Dendritic cell treated with granulocyte-macrophage colony-stimulating factor and Interleukin-4, amounts not matched to agents 40 ng/mL and 50 ng/mL, for 4 days (primary cell): Measurements from ENCODE around the gene SLC45A3.

Experiments used
- H3K27ac Mint-ChIP-seq: one replicate; pipeline ENCODE4 v1.8.0; 2022; ENCODE audit warnings: mild to moderate bottlenecking, mixed read lengths
- H3K27me3 Mint-ChIP-seq: one replicate; pipeline ENCODE4 v1.8.0; 2022; ENCODE audit warnings: mild to moderate bottlenecking, mixed read lengths
- H3K36me3 Mint-ChIP-seq: one replicate; pipeline ENCODE4 v1.8.0; 2022; ENCODE audit warnings: low read depth, mixed read lengths
- H3K4me1 Mint-ChIP-seq: one replicate; pipeline ENCODE4 v1.8.0; 2022; ENCODE audit warnings: low read depth, mixed read lengths
- H3K4me3 Mint-ChIP-seq: one replicate; pipeline ENCODE4 v1.8.0; 2022; ENCODE audit warnings: mild to moderate bottlenecking, moderate library complexity, mixed read lengths
- H3K9me3 Mint-ChIP-seq: one replicate; pipeline ENCODE4 v1.8.0; 2022; ENCODE audit warnings: mixed read lengths
- intact Hi-C: fragments of 100-400 bp; cut with micrococcal nuclease; formaldehyde crosslinking; loops from one replicate; pipeline ENCODE4 v1.15.0; 2022

Gene SLC45A3

DNA sequence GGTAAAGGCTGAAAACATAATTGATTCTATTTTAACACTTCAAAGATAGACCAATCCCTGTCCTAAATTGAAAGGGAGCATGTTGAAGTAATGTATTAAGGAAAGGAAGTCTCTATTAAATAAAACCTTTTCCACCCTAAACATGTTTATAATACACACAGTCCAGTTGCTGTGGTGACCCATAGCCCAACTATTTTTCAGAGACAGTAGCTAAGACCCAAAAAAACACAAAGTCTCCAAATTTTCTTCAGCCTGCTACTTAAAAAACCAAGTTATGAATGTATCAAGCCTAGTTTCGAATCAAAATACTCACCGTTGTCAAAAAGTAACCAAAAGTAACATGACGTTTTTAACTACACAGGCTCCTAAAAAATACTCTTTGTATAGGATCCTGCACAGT, 50.1 kb downstream of the SLC45A3 start:
- intact Hi-C loops: no loop called here
- Mint-ChIP-seq H3K9me3 (no peaks in the 10 kb centered on the region), H3K36me3 (peaks cover 14% of the 10 kb centered on the region), H3K27ac (peak overlapping the region; percentile 95), H3K4me1 (peaks cover 28% of the 10 kb centered on the region), H3K4me3 (peak overlapping the region; percentile 100), H3K27me3 (no peaks in the 10 kb centered on the region)

DNA sequence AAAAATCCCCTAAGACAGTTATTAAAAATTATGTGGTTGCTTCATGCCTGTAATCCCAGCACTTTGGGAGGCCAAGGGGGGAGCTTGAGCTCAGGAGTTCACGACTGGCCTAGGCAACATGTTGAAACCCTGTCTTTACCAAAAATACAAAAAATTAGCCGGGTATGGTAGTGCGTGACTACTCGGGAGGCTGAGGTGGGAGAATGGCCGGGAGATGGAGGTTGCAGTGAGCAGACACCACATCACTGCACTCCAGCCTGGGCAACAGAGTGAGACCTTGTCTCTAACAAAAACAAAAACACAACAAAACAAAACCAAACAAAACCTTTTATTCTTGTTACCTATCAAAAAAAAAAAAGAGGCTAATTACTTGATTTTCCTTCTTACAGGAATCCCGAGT, 50.6 kb downstream of the SLC45A3 start:
- peak overlapping the region; percentile 95 for H3K27ac Mint-ChIP-seq
- H3K4me3 Mint-ChIP-seq: no peak overlapping the region
- no peaks in the 10 kb centered on the region for H3K9me3 Mint-ChIP-seq
- peaks cover 33% of the 10 kb centered on the region for H3K4me1 Mint-ChIP-seq
- no peaks in the 10 kb centered on the region for H3K27me3 Mint-ChIP-seq
- peaks cover 18% of the 10 kb centered on the region for H3K36me3 Mint-ChIP-seq
- intact Hi-C loops: no loop called here

DNA sequence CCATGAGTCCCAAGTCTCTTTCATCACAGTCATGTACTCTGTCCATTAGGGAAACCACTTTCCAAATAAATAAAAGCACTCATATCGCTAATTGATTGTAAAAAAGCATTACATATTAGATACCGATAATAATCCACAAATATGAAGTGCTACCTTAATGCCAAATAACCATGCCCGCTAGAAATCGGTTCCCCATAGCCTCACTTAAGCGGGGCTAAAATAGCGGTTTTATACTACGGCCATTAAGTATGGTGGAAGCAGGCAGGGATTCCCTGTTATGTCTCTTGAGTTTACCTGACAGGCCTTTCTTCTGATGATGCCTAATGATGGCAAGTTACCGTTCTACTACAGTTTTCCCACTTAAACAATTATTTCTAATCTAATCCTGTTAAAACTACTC, 52.4 kb downstream of the SLC45A3 start:
- Mint-ChIP-seq H3K27me3 (no peaks in the 10 kb centered on the region), H3K9me3 (no peaks in the 10 kb centered on the region), H3K4me1 (peaks cover 36% of the 10 kb centered on the region), H3K36me3 (peaks cover 26% of the 10 kb centered on the region), H3K4me3 (no peak overlapping the region), H3K27ac (no peak overlapping the region)
- intact Hi-C loops: no loop called here

DNA sequence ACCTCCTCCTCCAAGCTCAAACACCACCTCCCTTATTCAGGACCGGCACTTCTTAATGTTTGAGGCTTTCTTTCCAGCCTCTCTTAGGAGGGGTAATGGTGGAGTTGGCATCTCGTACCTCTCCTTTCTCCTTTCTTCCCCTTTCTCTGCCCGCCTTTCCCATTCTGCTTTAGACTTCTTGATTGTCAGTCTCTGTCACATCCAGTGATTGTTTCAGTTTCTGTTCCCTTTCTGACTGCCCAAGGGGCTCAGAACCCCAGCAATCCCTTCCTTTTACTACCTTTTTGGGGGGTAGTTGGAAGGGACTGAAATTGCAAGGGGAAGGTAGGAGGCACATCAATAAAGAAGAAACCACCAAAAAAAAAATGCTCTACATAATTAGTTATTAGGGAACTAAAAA, 54.1 kb downstream of the SLC45A3 start:
- intact Hi-C loops: no loop called here
- peaks cover 36% of the 10 kb centered on the region for H3K4me1 Mint-ChIP-seq

DNA sequence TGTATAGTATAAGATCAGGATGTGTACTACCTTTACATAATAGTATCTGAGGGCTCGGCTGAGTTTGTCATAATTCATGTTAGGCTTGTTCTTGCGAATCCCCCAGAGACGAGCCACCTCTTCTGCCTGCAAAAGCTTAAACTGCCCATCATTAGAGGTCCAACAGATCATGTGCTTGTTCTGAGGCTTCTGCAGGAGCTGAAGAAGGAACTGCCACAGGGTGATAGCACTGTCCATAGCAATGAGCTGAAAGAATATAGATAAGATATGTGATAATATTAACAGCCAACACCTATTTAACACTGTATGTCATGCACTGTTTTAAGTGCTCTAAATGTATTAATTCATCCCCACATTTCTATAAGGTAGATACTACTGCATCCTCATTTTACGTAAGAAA, 56.7 kb downstream of the SLC45A3 start:
- Mint-ChIP-seq H3K36me3 (peaks cover 63% of the 10 kb centered on the region), H3K4me3 (no peak overlapping the region), H3K9me3 (no peaks in the 10 kb centered on the region), H3K27me3 (no peaks in the 10 kb centered on the region), H3K4me1 (peaks cover 28% of the 10 kb centered on the region), H3K27ac (no peak overlapping the region)
- intact Hi-C loops: no loop called here

More for the DNA sequence above, 54.1 kb downstream of the SLC45A3 start:
- peak overlapping the region; percentile 81 for H3K27ac Mint-ChIP-seq
- no peaks in the 10 kb centered on the region for H3K27me3 Mint-ChIP-seq
- no peaks in the 10 kb centered on the region for H3K9me3 Mint-ChIP-seq
- peaks cover 43% of the 10 kb centered on the region for H3K36me3 Mint-ChIP-seq
- H3K4me3 Mint-ChIP-seq: peak overlapping the region; percentile 53

DNA sequence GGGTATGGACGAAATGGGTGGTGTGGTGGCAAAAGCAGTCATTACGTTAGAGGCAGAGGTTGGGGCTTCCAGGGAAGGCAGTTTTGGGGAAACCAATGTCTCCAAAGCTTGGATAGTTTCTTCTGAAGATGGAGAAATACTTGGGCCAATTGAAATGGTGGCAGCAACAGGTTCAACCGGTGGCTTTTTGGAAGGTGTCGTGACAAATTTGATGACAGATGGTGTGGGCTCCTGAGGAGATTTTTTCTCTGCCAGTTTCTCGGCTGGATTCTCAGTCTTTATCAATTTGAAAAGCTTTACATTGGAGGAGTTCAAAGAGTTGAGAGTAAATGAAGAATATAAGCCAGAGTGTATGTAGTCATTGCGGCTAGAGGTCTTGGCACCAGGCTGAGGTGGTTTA, 60.0 kb downstream of the SLC45A3 start:
- Mint-ChIP-seq H3K4me1 (peaks cover 8% of the 10 kb centered on the region), H3K36me3 (peaks cover 86% of the 10 kb centered on the region), H3K27ac (no peak overlapping the region), H3K4me3 (no peak overlapping the region), H3K27me3 (no peaks in the 10 kb centered on the region), H3K9me3 (no peaks in the 10 kb centered on the region)
- intact Hi-C loops: no loop called here

DNA sequence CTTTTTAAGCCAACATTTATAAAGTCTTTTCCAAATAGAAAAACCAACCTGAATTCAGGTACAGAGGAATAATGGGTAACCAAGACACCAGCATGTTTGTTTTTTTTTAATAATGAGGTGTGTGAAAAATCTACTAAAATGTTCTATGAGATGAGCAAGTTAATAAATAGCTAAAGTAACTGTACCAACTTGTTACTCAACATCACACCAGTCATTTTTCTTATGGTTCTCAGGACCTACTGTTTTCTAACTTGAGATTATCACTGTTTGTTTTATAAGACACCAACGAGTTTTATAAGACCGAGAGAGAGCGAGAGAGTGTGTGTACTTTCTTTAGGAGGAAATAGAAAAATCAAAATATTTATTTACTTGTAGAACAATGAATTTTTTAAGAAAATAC, 60.9 kb downstream of the SLC45A3 start:
- Mint-ChIP-seq H3K27ac (no peak overlapping the region), H3K36me3 (peaks cover 90% of the 10 kb centered on the region), H3K4me3 (no peak overlapping the region)

DNA sequence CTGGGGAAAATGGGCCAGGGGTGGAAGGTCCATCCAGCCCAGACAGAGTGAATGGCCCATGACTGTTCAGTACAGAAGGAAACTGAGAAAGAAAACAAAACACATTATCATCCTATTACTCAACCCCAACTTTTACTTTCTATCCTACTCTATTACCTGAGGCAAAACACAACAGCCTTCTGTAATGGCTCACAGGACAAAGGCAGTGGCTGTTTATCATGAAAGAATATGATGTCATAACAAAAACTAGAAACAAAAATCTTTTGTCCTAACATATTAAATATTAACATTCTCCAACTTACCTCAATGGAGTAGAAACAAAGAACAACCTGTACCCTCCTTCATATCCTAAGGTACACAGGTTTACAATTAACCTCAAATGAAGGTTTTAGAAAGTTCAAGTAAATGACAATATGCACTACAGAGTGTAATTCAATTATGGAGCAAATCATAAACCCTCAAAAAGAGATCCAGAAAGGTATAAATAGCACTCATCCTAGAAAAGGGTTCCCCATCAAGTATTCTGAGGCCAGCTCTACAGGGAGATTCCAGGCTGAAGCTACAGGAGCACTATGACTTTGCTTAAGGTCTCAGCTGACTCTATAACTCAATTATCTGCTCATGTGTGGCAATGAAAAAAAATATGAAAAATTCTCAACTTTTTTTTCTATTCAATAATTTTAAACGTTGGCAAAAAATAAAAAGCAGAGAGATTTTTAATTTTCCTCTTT, 63.6 kb downstream of the SLC45A3 start:
- H3K27ac Mint-ChIP-seq: no peak overlapping the region

More for the DNA sequence above, 60.9 kb downstream of the SLC45A3 start:
- Mint-ChIP-seq H3K9me3 (no peaks in the 10 kb centered on the region), H3K27me3 (no peaks in the 10 kb centered on the region), H3K4me1 (no peaks in the 10 kb centered on the region)
- intact Hi-C loops: no loop called here

DNA sequence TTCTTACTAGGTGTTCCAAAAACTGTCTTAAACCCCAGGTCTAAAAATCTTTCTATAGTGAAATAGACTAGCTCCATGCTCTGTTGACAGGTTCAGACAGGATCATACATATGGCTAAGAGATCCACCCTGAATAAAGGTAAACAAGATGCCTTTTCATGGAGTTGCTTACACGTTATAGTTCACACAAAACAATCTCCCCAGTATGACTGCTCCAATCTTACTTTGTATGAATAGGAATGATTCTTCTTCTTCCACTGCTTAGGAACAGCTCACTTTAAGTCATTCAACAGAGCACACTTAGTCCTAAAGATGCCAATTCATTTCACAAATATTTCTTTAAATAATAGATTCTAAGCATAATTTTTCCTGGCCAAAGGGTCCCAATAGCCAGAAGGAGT, 64.5 kb downstream of the SLC45A3 start:
- Mint-ChIP-seq H3K27me3 (no peaks in the 10 kb centered on the region), H3K36me3 (peaks cover 75% of the 10 kb centered on the region), H3K4me3 (no peak overlapping the region), H3K27ac (no peak overlapping the region), H3K4me1 (peaks cover 10% of the 10 kb centered on the region), H3K9me3 (no peaks in the 10 kb centered on the region)
- intact Hi-C loops: no loop called here

More for the DNA sequence above, 63.6 kb downstream of the SLC45A3 start:
- Mint-ChIP-seq H3K4me3 (no peak overlapping the region), H3K36me3 (peaks cover 84% of the 10 kb centered on the region), H3K9me3 (no peaks in the 10 kb centered on the region), H3K4me1 (peaks cover under 1% of the 10 kb centered on the region), H3K27me3 (no peaks in the 10 kb centered on the region)
- intact Hi-C loops: no loop called here

DNA sequence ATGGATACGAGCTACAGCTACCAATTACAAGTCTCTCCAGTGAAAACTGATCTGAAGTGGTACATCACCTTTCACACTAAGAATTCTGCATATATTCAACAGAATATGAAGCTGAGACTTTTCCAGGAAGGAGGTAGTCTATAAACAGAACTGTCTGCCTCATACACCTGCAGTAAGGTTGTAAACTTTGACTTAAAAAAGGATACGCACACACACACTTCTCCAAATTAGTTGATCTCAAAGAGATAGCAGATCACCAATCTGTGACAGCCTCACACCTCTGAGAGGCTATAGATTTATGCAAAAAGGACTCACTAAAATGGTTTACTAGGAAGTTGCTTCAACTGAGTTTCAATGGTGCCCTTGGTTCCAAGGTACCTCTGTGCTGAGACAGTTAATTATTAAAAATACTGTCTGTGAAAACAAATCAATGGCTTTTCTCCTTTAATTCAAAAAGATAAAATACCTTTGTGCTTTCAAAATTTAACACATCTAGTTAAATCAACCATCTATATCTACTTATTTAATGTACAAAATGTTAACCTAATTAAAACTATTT, 66.4 kb downstream of the SLC45A3 start:
- intact Hi-C loops: no loop called here
- Mint-ChIP-seq H3K9me3 (no peaks in the 10 kb centered on the region), H3K4me3 (no peak overlapping the region), H3K36me3 (peaks cover 66% of the 10 kb centered on the region), H3K4me1 (peaks cover 11% of the 10 kb centered on the region), H3K27ac (no peak overlapping the region), H3K27me3 (no peaks in the 10 kb centered on the region)

DNA sequence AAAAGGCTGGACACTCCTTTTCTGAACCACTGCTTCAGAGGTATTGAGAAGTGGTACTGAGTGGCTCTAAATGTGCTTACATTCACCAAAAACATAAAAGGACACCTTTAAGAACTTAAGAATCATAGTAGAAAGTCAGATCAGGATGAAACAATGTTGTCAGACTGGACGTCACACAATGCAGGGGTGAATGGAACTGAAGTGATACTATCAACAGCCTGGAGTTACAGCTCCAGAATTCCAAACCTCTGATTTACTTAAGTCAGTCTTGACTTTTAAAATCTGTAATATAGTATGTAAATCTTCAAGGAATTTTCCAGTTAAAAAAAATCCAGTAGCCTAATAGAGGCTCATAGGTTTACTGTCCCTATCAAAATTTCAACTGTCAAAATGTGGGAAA, 67.8 kb downstream of the SLC45A3 start:
- Mint-ChIP-seq H3K27ac (no peak overlapping the region), H3K4me3 (no peak overlapping the region), H3K4me1 (peaks cover 11% of the 10 kb centered on the region), H3K9me3 (no peaks in the 10 kb centered on the region), H3K36me3 (peaks cover 61% of the 10 kb centered on the region), H3K27me3 (no peaks in the 10 kb centered on the region)
- intact Hi-C loops: no loop called here

DNA sequence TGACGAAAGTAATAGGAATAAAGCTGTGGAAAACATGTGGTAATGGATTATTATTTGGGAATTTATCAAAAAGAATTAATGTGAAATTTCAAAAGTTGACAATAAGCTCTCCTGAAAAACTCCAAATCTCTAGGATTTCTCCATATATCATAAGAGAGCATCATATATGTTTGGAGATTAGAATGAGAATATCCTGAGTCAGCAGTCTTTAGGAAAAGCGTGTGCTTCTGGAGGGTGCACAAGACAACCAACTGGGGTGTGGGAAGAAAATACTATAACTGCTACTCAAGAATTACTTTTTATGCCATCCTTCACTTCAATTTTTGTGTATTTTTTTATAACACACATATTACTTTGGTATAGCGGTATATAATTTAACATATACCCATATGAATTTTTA, 68.2 kb downstream of the SLC45A3 start:
- intact Hi-C loops: no loop called here
- Mint-ChIP-seq H3K4me1 (peaks cover 11% of the 10 kb centered on the region), H3K27ac (no peak overlapping the region), H3K27me3 (no peaks in the 10 kb centered on the region), H3K4me3 (no peak overlapping the region), H3K9me3 (no peaks in the 10 kb centered on the region), H3K36me3 (peaks cover 62% of the 10 kb centered on the region)

DNA sequence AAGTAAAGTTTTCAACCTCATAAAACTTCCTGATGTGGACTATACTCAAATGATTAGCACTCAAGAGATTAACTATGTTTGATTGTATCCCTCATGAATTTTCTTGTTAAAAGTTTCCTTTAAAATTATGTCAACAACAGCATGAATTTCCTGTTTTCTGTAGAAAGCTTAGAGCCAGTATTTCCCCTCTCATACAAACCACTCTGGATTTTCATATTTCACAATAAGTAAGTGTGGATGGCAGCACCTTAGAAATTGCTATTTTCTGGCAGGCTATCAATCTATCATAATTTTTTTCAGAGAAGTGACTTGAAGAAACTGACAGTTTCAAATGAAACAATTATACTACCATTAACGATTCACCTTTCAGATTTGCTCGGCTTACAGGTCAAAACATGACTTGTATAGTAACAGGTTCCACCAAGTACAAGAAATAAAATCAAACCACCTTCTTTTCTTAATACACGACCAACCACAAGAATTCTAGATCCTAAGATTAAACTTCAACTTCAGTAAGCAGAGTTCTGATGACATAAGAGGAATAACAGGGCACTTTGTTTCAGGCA, 69.3 kb downstream of the SLC45A3 start:
- intact Hi-C loops: no loop called here
- peaks cover 11% of the 10 kb centered on the region for H3K4me1 Mint-ChIP-seq

DNA sequence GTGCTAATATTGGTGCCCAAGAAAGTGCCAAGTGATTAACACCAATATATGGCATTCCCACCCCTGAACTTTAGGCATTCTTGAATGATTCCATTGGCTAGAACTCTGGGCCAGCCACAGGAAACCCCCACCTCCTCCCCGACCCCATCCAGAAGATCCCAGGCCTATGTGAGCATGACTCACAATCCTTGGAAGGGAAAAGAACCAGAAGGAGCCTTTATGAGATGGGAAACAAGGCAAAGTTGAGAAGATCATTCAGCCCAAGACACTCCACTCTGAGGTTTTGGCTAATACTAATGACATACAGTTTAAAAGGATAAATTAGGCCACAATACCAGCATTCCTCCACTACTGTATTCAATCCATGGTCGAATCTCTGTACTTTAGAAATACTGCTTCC, 70.3 kb downstream of the SLC45A3 start:
- H3K36me3 Mint-ChIP-seq: peaks cover 52% of the 10 kb centered on the region
- no peaks in the 10 kb centered on the region for H3K27me3 Mint-ChIP-seq
- H3K27ac Mint-ChIP-seq: no peak overlapping the region
- peaks cover 19% of the 10 kb centered on the region for H3K4me1 Mint-ChIP-seq
- intact Hi-C loops: no loop called here
- no peaks in the 10 kb centered on the region for H3K9me3 Mint-ChIP-seq
- no peak overlapping the region for H3K4me3 Mint-ChIP-seq

More for the DNA sequence above, 69.3 kb downstream of the SLC45A3 start:
- Mint-ChIP-seq H3K4me3 (no peak overlapping the region), H3K27ac (no peak overlapping the region), H3K36me3 (peaks cover 61% of the 10 kb centered on the region), H3K27me3 (no peaks in the 10 kb centered on the region), H3K9me3 (no peaks in the 10 kb centered on the region)
